HG02588 (cell line): ENCODE results near the gene CPA1.

ENCODE experiments used
- ATAC-seq: cut with Tn5 transposase; IDR thresholded peaks from one replicate; pipeline ENCODE4 v1.9.1; 2021; ENCODE audit warnings: mild to moderate bottlenecking, moderate library complexity; ENCODE audit not compliant: unreplicated experiment

Gene CPA1

GRCh38 chr7:130379921-130380860 lies at the start of gene CPA1:
Gene CPA1 (plus strand): TSS chr7:130380494. CDS start chr7:130380521, 27 bp downstream.
- no peak for ATAC-seq

GRCh38 chr7:130332259-130333053 lies 47.8 kb upstream of the CPA1 start:
- no peak for ATAC-seq

- ATAC-seq: no peak
Measured at GRCh38 chr7:130333832-130334231, 46.5 kb upstream of the CPA1 start.

GRCh38 chr7:130334274-130334673 lies 46.0 kb upstream of the CPA1 start:
- no peak for ATAC-seq

GRCh38 chr7:130337410-130337971 lies 42.8 kb upstream of the CPA1 start:
- ATAC-seq: no peak

- no peak for ATAC-seq
Measured at GRCh38 chr7:130338233-130338632, 42.1 kb upstream of the CPA1 start.

GRCh38 chr7:130341882-130342281 lies 38.4 kb upstream of the CPA1 start:
- ATAC-seq: no peak

- ATAC-seq: no peak
Measured at GRCh38 chr7:130342701-130343380, 37.5 kb upstream of the CPA1 start.

- ATAC-seq: no peak
Measured at GRCh38 chr7:130344271-130344866, 35.9 kb upstream of the CPA1 start, which contains the start of gene CPA5. Gene CPA5 (plus strand): TSS chr7:130344816. CDS start chr7:130346486, 1,670 bp downstream.

GRCh38 chr7:130345136-130345535 lies 35.2 kb upstream of the CPA1 start:
- ATAC-seq: no peak

- no peak for ATAC-seq
Measured at GRCh38 chr7:130345725-130346124, 34.6 kb upstream of the CPA1 start.

GRCh38 chr7:130346177-130346905 lies 34.0 kb upstream of the CPA1 start:
- ATAC-seq: no peak

- ATAC-seq: no peak
Measured at GRCh38 chr7:130346941-130347340, 33.4 kb upstream of the CPA1 start.

- no peak for ATAC-seq
Measured at GRCh38 chr7:130349911-130350782, 30.1 kb upstream of the CPA1 start.

GRCh38 chr7:130350945-130351790 lies 29.1 kb upstream of the CPA1 start:
- no peak for ATAC-seq

- ATAC-seq: no peak
Measured at GRCh38 chr7:130351791-130352090, 28.6 kb upstream of the CPA1 start.

GRCh38 chr7:130352194-130353074 lies 27.9 kb upstream of the CPA1 start:
- ATAC-seq: no peak
